Measurements from ENCODE around the gene FAM98A.

FAM98A gene

DNA sequence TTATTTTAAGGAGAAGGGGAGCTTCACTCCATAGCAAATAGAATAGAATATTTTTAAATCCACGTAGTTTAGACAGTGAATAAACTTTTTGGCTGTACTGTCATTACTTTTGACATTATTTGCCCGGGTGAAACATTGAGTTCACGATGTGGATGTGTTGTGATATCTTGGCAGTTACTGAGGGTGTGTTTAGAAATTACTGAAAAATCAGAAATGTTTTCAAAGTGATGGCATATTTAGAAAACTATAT, 769 bp upstream of the FAM98A start:
- no peak for DNase-seq (ENCODE audit: low read depth)
- peak overlapping the region; percentile 96 for H3K4me3 ChIP-seq (replicated peaks; ENCODE audit: low read depth, low read length)
- TF ChIP-seq, protein P1, sequence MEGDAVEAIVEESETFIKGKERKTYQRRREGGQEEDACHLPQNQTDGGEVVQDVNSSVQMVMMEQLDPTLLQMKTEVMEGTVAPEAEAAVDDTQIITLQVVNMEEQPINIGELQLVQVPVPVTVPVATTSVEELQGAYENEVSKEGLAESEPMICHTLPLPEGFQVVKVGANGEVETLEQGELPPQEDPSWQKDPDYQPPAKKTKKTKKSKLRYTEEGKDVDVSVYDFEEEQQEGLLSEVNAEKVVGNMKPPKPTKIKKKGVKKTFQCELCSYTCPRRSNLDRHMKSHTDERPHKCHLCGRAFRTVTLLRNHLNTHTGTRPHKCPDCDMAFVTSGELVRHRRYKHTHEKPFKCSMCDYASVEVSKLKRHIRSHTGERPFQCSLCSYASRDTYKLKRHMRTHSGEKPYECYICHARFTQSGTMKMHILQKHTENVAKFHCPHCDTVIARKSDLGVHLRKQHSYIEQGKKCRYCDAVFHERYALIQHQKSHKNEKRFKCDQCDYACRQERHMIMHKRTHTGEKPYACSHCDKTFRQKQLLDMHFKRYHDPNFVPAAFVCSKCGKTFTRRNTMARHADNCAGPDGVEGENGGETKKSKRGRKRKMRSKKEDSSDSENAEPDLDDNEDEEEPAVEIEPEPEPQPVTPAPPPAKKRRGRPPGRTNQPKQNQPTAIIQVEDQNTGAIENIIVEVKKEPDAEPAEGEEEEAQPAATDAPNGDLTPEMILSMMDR (IDR thresholded peaks at IDR 0.05; ENCODE audit: low read length, missing control alignments): no peak

DNA sequence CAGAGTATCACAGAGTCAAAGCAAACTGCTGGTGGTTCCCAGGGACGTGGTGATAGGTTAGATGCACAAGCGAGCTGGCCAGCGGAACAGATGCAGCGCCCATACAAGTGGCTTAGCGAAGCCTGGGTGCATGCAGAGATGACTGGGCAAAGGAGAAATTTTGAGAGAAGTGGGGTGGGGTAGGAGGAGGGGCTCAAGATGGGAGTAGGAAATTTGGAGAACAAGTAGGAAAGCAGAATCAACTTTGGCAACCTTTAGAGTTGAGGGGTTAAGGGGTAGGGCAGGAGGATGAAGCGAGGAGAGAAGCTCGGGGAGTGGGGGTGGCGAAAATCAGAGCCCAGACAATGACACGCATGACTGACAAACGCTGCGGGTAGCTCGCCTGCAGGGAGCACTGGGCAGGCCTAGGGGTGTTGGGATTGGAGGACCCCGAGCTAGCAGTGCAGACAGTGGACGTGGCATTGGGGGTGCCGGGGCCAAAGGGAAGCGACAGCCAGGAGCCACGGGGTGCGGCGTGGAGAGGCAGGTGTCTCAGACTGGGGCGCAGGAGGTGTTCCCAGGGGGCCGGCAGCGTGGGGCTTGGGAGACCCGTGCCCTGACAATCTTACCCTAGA, 431 bp downstream of the FAM98A start:
- peak; percentile 55 for DNase-seq (ENCODE audit: low read depth)

DNA sequence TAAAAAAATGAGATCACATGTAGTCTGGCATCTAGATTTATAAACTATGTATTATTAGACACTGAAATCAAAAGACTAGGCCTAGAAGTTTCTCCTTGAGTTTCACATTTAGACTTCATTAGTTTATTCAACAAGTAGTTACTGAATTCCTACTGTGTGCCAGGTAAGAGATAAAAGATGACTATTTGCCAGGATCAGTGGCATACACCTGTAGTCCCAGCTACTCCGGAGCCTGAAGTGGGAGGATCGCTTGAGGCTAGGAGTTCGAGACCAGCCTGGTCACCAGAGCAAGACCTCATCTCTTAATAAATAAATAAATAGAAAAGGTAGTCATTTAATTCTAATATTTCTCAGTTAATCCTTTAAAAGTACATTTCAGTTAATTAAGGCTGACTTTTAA, 2.1 kb downstream of the FAM98A start:
- no peak overlapping the region for H3K4me3 ChIP-seq (replicated peaks; ENCODE audit: low read depth, low read length)
- DNase-seq (ENCODE audit: low read depth): no peak
- TF ChIP-seq, protein P1 (IDR thresholded peaks at IDR 0.05; ENCODE audit: low read length, missing control alignments): no peak

More for the DNA sequence above, 431 bp downstream of the FAM98A start:
- H3K4me3 ChIP-seq (replicated peaks; ENCODE audit: low read depth, low read length): peak overlapping the region; percentile 96
- TF ChIP-seq, protein P1 (IDR thresholded peaks at IDR 0.05; ENCODE audit: low read length, missing control alignments): no peak

DNA sequence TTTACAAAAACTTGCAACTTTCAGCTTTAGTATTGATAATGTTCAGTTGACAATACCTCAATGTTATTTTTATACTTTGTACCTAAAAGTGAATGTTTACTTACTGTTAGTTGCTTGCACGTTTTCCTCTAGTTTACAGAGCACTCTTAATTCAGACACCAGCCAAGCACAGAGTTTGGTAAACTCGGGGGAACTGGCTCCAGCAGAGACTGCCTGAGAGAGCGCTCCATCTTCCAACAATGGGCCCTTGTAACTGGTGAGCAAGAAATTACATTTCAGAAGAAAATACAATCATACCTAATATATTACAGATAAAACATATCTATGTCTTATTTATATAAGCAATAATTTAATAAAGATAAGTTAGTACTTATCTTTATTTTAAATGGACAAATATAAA, 3.7 kb downstream of the FAM98A start:
- TF ChIP-seq, protein P1 (IDR thresholded peaks at IDR 0.05; ENCODE audit: low read length, missing control alignments): no peak
- DNase-seq (ENCODE audit: low read depth): no peak
- no peak overlapping the region for H3K4me3 ChIP-seq (replicated peaks; ENCODE audit: low read depth, low read length)

DNA sequence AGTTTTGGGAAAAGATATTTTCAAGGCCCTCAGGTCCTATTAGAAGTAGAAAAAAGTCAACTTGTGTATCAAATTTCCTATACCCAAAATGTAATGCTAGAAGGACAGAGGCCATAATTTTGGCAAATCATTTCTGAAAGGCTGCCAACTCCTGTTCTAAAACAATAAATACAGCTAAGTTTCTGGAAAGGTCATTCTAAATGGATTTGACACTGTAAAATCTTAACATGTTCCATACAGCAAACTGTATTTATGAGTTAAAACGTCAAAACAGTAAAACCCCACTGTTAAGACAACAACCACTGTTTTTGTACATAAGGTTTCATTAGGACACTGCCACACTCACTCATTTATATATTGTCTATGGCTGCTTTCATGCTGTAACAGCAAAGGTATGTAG, 9.7 kb downstream of the FAM98A start:
- peak; percentile 17 for DNase-seq (ENCODE audit: low read depth)
- TF ChIP-seq, protein P1 (IDR thresholded peaks at IDR 0.05; ENCODE audit: low read length, missing control alignments): no peak

DNA sequence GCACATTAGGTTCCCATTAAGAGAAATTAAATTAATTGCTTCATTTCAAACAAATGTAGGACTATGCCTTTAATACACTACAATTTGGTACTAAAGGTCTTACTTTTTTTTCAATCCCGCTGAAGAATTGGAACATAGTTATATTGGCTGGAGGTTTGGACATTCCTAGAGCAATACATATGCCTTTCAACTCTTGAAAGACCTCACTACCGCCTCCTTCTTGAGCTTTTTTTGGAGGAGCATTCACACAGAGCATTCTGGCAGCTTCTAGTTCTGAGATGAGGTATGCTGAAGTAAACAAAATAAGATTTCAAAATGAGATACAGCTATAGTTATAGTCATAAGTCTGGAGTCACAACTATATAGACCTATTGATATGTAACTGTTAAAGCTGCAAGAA, 10.9 kb downstream of the FAM98A start:
- no peak overlapping the region for H3K4me3 ChIP-seq (replicated peaks; ENCODE audit: low read depth, low read length)
- TF ChIP-seq, protein P1 (IDR thresholded peaks at IDR 0.05; ENCODE audit: low read length, missing control alignments): no peak
- DNase-seq (ENCODE audit: low read depth): peak; percentile 20

More for the DNA sequence above, 9.7 kb downstream of the FAM98A start:
- H3K4me3 ChIP-seq (replicated peaks; ENCODE audit: low read depth, low read length): no peak overlapping the region

DNA sequence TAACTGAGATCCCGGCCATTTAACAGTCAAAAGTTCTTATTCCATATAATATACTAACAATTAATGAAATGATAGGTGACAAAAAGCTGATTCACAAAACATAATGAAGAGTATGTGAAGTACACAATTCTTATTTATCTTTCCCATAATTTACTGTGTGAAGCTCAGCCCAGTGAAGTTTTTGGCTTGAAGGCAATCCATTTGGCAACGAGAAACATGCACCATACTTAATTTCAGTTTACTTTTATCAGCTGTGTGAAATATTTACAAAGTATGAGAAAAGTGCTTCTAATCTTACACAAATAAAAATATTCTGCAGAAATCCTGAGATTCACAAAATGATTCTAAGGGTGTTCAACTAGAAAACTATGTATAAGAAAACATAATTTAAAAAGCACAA, 12.3 kb downstream of the FAM98A start:
- no peak overlapping the region for H3K4me3 ChIP-seq (replicated peaks; ENCODE audit: low read depth, low read length)
- TF ChIP-seq, protein P1 (IDR thresholded peaks at IDR 0.05; ENCODE audit: low read length, missing control alignments): no peak
- no peak for DNase-seq (ENCODE audit: low read depth)

Measured in fibroblast of pulmonary artery (primary cell).